ENCODE data around the gene CKS2.

- TF ChIP-seq CTCF (IDR thresholded peaks at IDR 0.05; ENCODE audit: insufficient read depth, low read depth, low read length) (no peak), EZH2 (IDR thresholded peaks at IDR 0.05; ENCODE audit: insufficient read depth, low read length) (no peak)
Measured at GRCh38 chr9:89312222-89312571, 1.2 kb downstream of the CKS2 start.
